ENCODE results near the gene CCDC85C. TPM values are rescaled to one million over a fixed set of nuclear protein-coding genes. Genes with fewer than 3 reads are reported as not detected.

CCDC85C gene
- total and polyA plus RNA-seq, 10 of the 15 experiments (the other 5 are each of a cell fraction or from before 2014, with no cell fraction given): 0.03 to 3.6 (median 1.1) TPM

DNA sequence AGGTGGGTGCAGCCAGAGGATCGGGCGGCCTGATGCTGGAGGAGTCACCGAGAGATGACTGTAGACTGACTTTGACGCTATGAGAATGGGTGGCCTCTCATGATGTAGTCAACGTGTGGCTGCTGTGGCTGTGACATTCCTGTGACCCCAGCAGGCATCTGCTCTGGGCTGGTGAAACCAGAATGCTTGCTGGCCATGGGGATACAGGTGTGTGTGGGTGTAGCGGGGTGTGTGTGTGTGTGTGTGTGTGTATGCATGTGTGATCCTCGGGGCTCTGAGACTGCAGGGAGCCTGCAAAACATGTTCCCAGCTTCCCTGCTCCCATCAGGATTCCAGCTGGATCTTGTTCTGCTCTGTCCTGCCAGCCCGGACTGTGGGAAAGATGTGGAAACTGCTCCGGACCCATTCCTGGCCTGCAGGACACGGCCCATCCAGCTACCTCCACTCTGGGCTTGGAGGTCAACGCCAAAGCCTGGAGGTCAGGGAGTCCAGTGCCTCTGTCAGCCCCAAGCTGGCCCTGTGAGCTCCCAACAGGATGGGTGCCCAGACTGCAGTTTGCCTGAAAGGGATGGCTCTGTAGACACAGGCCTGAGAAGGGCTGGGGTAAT lies 22.1 kb upstream of the CCDC85C start (continued):
- TF ChIP-seq, protein P1, sequence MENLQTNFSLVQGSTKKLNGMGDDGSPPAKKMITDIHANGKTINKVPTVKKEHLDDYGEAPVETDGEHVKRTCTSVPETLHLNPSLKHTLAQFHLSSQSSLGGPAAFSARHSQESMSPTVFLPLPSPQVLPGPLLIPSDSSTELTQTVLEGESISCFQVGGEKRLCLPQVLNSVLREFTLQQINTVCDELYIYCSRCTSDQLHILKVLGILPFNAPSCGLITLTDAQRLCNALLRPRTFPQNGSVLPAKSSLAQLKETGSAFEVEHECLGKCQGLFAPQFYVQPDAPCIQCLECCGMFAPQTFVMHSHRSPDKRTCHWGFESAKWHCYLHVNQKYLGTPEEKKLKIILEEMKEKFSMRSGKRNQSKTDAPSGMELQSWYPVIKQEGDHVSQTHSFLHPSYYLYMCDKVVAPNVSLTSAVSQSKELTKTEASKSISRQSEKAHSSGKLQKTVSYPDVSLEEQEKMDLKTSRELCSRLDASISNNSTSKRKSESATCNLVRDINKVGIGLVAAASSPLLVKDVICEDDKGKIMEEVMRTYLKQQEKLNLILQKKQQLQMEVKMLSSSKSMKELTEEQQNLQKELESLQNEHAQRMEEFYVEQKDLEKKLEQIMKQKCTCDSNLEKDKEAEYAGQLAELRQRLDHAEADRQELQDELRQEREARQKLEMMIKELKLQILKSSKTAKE (IDR thresholded peaks at IDR 0.05; ENCODE audit: low read depth, poor library complexity, severe bottlenecking): no peak
- TF ChIP-seq, protein P2, sequence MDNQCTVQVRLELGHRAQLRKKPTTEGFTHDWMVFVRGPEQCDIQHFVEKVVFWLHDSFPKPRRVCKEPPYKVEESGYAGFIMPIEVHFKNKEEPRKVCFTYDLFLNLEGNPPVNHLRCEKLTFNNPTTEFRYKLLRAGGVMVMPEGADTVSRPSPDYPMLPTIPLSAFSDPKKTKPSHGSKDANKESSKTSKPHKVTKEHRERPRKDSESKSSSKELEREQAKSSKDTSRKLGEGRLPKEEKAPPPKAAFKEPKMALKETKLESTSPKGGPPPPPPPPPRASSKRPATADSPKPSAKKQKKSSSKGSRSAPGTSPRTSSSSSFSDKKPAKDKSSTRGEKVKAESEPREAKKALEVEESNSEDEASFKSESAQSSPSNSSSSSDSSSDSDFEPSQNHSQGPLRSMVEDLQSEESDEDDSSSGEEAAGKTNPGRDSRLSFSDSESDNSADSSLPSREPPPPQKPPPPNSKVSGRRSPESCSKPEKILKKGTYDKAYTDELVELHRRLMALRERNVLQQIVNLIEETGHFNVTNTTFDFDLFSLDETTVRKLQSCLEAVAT (IDR thresholded peaks at IDR 0.05): 0 out of 2 replicates have a peak, but pooled peaks have one; percentile 25
- 0 out of 2 replicates have a peak, but pooled peaks have one; percentile 12 for TF ChIP-seq PAX5 (IDR thresholded peaks at IDR 0.05; ENCODE audit: borderline replicate concordance, low read depth, low read length)

DNA sequence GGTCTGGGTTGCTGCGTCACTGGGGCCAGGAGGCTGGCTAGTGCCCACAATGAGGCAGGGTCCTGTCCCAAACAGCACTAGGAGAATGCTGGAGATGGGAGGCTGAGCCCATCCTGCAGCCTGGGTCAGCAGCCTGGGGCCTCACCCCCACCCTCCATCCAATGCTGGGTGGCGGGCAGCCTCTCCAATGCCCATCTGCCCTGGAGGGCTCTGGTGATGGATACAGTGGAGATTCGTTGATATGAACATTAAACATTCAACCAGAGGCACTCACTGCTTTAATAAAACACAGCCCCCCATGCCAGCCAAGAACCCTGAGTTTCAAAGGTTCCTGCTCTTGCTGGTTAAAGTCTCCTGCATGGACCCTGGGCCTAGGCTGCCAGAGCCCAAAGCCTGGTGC lies 21.5 kb upstream of the CCDC85C start:
- no peaks in the 10 kb centered on the region for H3K79me2 ChIP-seq (ENCODE audit: control insufficient read depth, insufficient read depth, low read length)
- H2AFZ ChIP-seq (ENCODE audit: control insufficient read depth, low read depth, low read length): no peak overlapping the region
- no peak overlapping the region for H3K4me3 ChIP-seq
- H3K27me3 ChIP-seq (replicated peaks in 1 of 2; ENCODE audit: control insufficient read depth in 2 of 2, insufficient read depth in 2 of 2, low read length in 1 of 2): no peaks in the 10 kb centered on the region; a peak in 2 of 4 replicates
- H4K20me1 ChIP-seq (ENCODE audit: control insufficient read depth, insufficient read depth): no peaks in the 10 kb centered on the region
- no peak overlapping the region for H3K27ac ChIP-seq (ENCODE audit: control insufficient read depth, insufficient read depth)
- ChIA-PET RAD21 (ENCODE audit: unreplicated experiment) (no interaction called here), POLR2A (no interaction called here), CTCF (interaction anchor here (1.2 to 1.7 kb wide), 2 partner anchors 24 to 106 kb away, joined by 4 read pairs; no protein-coding TSS in a partner anchor), SMC1A (ENCODE audit: uncharacterized antibody, unreplicated experiment) (no interaction called here)
- H3K4me2 ChIP-seq (ENCODE audit: control insufficient read depth, insufficient read depth): no peak overlapping the region
- BruUV-seq (replicated peaks): no TSS peak
- no peak for FAIRE-seq
- TF ChIP-seq ASH2L (IDR thresholded peaks at IDR 0.05; ENCODE audit: borderline replicate concordance, low read depth): no peak
- TF ChIP-seq, protein P3, sequence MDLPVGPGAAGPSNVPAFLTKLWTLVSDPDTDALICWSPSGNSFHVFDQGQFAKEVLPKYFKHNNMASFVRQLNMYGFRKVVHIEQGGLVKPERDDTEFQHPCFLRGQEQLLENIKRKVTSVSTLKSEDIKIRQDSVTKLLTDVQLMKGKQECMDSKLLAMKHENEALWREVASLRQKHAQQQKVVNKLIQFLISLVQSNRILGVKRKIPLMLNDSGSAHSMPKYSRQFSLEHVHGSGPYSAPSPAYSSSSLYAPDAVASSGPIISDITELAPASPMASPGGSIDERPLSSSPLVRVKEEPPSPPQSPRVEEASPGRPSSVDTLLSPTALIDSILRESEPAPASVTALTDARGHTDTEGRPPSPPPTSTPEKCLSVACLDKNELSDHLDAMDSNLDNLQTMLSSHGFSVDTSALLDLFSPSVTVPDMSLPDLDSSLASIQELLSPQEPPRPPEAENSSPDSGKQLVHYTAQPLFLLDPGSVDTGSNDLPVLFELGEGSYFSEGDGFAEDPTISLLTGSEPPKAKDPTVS (IDR thresholded peaks at IDR 0.05; ENCODE audit: low read depth, low read length): no peak
- TF ChIP-seq NRF1 (conservative IDR thresholded peaks at IDR 0.05; ENCODE audit: low read depth, low read length): no peak
- TF ChIP-seq, protein P4, sequence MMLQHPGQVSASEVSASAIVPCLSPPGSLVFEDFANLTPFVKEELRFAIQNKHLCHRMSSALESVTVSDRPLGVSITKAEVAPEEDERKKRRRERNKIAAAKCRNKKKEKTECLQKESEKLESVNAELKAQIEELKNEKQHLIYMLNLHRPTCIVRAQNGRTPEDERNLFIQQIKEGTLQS (IDR thresholded peaks at IDR 0.05; ENCODE audit: borderline replicate concordance, extremely low read depth, low read depth, low read length): no peak
- DNase-seq (ENCODE audit: low read depth, low spot score): no peak
- ATAC-seq: no peak
- no peaks in the 10 kb centered on the region for H3K4me1 ChIP-seq (ENCODE audit: control insufficient read depth, insufficient read depth, low read length)
- no peaks in the 10 kb centered on the region for H3K9me3 ChIP-seq (replicated peaks; ENCODE audit: control insufficient read depth, insufficient read depth, low read length)
- no peaks in the 10 kb centered on the region for H3K36me3 ChIP-seq (ENCODE audit: control insufficient read depth in 2 of 2, insufficient read depth in 2 of 2, low read length in 1 of 2)
- WGBS (ENCODE audit: insufficient coverage, insufficient replicate concordance, low lambda C conversion rate, missing lambda C conversion rate): 34% methylated on average over 3 of the region's 3 CpGs
- H3K9ac ChIP-seq (ENCODE audit: control insufficient read depth, insufficient read depth, low read length): no peak overlapping the region
- intact Hi-C loops (cut with micrococcal nuclease; ENCODE audit: unreplicated experiment) (no loop called here), in situ Hi-C loops (cut with MboI) (no loop called here)

Data from GM12878 (cell line).